MG63 (cell line): ENCODE data around the gene DYRK1B. TPM values are rescaled to one million over a fixed set of nuclear protein-coding genes. Genes with fewer than 3 reads are reported as not detected.
"Not testable (repeated sequence)": the region's sequence is repeated elsewhere in the genome, so short reads cannot be mapped to it uniquely, and the experiment has no call there.

Source experiments
- DNase-seq: peaks from one replicate; pipeline ENCODE4 v3.0.0-alpha.2; 2020
- H3K27me3 ChIP-seq: fragments of 250-450 bp; sonication (Bioruptor Pico); 2 replicates; pipeline ENCODE4 v1.5.1; 2020; ENCODE audit warnings: mild to moderate bottlenecking, moderate library complexity
- H3K36me3 ChIP-seq: fragments of 250-450 bp; sonication (Bioruptor Pico); 2 replicates; pipeline ENCODE4 v1.5.1; 2020; ENCODE audit warnings: mild to moderate bottlenecking, moderate library complexity
- H3K4me3 ChIP-seq: fragments of 250-450 bp; sonication (Bioruptor Pico); 2 replicates; pipeline ENCODE4 v1.5.1; 2020; ENCODE audit warnings: mild to moderate bottlenecking, moderate library complexity
- H3K9me3 ChIP-seq: fragments of 250-450 bp; sonication (Bioruptor Pico); 2 replicates; pipeline ENCODE4 v1.5.1; 2020; ENCODE audit warnings: mild to moderate bottlenecking, moderate library complexity
- total RNA-seq: library from RNA; depleted of rRNA; stranded (reverse); fragments of >200 nt; shearing (Covaris generic); gene quantifications from 2 replicates; pipeline ENCODE4 v1.2.3, GENCODE V29; 2014; ENCODE audit warnings: low replicate concordance; rRNA removed

DYRK1B gene
- total RNA-seq, result 0.30 and 0.81 TPM in 2 replicates

DNA sequence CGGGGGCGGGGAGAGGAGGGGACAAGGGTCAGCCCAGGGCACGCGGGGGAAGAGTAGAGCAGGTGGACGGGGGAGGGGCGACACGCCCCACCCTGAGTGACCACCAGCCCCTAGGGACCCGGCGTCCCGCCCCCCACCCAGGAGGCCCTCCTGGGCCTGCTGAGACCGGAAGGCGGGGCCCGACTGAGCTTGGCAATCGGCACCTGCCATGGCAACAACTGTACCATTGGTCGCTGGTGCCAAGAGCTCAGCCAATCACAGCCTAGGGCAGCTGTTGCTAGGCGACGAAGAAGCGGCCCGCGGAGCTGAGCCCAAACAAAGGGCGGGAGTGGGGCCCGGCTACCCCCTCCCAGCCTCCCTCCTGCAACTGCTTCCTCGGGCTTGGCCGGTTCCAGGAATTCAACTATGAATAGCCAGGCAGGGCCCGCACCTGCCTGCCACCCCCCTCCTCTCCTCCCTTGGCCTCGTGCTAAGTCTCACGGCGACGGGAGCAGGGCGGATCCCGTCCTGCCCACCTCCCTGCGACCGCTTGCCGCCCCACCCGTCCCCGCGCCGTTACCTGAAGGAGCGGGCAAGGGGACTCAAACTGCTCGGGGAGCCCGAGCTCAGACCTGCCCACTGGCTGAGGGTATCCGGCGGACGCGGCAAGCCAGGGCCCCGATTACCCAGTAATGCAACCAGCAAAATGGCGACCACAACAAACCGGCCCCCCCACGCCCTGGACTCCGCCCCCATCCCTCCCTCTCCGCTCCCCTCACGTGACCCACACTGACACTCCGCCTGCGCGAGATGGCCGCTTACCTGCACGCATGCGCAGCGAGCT is at the start of gene DYRK1B:
TSS of gene DYRK1B (minus strand) at position 699 of the 823 bp plus-strand sequence. CDS start 2,295 bp downstream, outside the sequence.
- DNase-seq, result peak; percentile 31
- Histone ChIP-seq H3K9me3 (no peaks in the 10 kb centered on the region), H3K4me3 (no peak within 1 kb of the TSS), H3K36me3 (peaks cover 89% of the 10 kb centered on the region), H3K27me3 (no peaks in the 10 kb centered on the region)

DNA sequence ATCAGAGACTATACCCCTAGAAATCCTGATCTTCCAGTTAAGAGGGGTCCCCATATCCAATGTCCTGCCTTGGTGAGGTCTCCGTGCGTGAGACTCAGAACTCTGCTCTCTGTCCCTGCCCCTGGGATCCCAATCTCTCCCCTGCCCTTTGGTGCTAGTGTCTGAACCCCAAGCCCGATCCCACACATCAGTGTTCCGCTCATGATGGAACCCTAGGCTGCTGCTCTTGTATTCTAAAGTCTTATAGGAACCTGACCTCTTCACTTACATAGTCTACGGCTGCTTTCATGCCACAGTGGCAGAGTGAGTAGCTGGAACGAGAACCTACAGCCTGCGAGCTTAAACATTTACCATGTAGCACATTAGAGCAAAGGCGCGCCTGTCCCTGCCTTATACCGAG is 48.7 kb upstream of the DYRK1B start:
- not testable (repeated sequence) for DNase-seq, H3K27me3 ChIP-seq, H3K9me3 ChIP-seq, H3K4me3 ChIP-seq, H3K36me3 ChIP-seq

DNA sequence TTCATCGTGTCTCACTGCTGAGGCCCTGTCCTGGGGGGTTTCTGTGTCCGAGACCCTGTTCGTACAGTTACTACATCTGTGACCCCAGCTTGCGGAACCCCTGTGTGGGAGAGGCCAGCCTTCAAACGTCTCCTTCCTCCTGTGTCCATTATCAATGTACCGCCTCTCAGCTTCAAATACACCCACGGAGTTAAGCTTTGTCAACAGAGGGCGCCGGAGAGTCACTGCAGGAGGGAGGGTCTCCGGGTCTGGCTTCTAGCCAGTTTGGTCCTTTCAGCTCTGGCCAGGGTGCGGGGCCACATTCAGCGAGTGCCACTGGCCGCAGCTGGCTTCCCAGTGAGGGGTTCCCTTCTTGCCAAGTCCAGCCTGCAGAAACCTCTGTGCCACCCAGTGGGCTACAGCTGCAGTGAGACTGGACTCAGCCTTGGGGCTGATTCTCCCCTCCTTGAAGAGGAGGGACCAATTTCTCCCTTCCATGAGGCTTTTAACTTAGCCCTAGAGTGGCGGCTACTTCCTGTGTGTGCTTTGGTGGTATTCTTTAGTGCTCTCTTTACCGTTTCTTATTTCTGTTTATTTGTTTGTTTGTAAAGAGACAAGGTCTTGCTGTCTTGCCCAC is 47.6 kb upstream of the DYRK1B start:
- not testable (repeated sequence) for DNase-seq

DNA sequence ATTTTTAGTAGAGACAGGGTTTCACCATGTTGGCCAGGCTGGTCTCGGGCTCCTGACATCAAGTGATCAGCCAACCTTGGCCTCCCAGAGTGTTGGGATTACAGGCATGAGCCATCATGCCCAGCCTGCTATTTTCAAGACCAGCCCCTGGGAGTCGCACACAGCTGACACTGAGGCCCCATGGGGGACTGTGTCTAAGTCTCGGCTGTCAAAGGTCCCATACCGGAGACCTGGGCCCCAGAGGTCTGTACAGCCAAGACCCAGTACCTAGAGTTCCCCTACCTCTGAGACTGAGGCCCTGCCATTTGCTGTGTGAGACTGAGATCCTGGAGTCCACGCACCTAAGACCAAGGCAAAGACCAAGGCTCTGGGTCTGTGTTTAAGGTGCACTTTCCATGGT is 46.3 kb upstream of the DYRK1B start:
- H3K9me3 ChIP-seq, DNase-seq, H3K36me3 ChIP-seq, H3K27me3 ChIP-seq, H3K4me3 ChIP-seq: not testable (repeated sequence)

More for the DNA sequence above, 47.6 kb upstream of the DYRK1B start:
- H3K27me3 ChIP-seq, H3K36me3 ChIP-seq, H3K4me3 ChIP-seq, H3K9me3 ChIP-seq: not testable (repeated sequence)

DNA sequence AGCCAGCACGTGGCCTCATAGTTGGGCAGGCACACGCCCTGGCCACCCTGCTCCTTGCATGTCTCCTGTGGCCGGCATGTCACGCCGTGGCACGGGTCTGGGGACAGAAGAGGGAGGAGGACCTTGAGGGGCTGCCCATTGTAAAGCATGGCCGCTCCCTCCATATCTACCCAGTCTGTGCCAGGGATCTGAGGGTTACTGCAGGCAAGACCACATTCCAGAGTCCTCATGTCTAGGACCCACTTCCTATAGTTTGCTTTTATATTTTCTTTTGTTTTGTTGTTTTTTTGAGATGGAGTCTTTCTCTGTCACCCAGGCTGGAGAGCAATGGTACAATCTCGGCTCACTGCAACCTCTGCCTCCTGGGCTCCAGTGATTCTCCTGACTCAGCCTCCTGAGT is 45.8 kb upstream of the DYRK1B start:
- H3K27me3 ChIP-seq, DNase-seq, H3K36me3 ChIP-seq, H3K9me3 ChIP-seq, H3K4me3 ChIP-seq: not testable (repeated sequence)

DNA sequence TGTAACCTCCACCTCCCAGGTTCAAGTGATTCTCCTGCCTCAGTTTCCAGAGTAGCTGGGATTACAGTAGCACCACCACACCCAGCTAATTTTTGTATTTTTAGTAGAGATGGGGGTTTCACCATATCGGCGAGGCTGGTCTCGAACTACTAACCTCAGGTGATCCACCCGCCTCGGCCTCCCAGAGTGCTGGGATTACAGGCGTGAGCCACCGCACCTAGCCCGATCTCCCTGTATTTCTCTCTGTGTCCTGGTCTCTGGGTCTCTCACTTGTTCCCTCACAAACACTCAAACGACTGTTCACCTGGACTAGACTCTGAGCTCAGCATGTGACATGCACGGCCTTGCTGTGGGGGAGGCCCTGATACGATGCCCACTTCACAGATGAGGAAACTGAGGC is 44.9 kb upstream of the DYRK1B start:
- H3K4me3 ChIP-seq, H3K9me3 ChIP-seq, H3K27me3 ChIP-seq, H3K36me3 ChIP-seq, DNase-seq: not testable (repeated sequence)

DNA sequence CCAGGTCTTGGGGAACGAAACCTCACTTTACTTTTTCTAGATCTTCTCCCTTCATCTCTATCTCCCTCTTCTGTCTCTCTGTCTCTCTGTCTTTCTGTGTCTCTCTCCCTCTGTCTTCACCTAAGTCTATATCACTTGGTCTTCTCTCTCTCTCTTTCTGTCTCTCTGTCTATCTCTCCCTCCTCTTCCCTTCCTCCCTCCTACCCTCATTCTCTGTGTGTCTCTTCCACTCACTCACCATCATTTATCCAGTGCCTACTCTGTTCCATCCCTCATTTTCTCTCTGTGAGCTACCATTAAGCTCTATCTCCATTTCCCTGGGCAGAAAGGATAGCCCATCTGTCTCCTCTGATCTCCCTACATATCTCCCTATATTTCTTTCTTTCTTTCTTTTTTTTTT is 44.4 kb upstream of the DYRK1B start:
- Histone ChIP-seq H3K36me3 (no peaks in the 10 kb centered on the region), H3K9me3 (no peaks in the 10 kb centered on the region), H3K4me3 (no peak overlapping the region), H3K27me3 (no peaks in the 10 kb centered on the region)
- DNase-seq, result no peak

DNA sequence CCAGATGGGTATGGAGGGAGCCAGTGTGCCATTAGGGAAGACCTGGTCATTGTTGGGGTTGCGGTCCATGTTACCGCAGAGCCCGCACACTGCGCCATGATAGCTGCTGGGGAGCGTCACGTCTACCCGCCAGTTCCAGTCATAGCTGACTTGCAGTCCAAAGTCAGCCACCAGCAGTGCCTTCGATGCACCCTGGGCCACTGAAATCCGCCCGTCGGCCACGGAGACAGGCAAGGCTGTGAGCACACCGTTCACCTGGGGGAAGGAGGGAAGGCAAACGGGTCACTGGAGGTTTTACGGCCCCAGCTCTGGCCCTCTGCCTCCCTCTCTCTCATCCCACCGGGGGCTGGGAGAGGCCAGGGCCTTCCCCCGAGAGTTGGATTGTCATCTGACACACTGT is 44.0 kb upstream of the DYRK1B start:
- not testable (repeated sequence) for DNase-seq, H3K9me3 ChIP-seq, H3K36me3 ChIP-seq, H3K4me3 ChIP-seq, H3K27me3 ChIP-seq

DNA sequence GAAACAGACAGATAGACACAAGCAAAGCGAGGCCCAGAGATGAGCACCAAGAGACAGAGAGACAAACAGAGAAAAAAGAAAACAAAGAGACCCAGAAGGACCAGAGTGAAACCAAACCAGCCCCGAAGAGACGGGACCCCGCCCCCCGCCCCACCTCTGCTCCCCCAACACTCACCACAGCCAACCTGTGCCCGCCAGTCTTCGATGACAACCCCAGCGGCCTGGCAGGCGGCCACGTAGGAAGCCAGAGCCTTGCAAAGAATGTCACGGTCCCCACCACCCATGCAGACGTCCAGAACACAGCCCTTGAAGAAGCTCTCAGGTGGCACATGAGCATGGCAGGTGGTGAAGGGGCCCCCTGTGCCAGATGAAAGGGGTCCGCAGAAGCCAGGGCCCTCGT is 43.5 kb upstream of the DYRK1B start:
- H3K9me3 ChIP-seq, H3K27me3 ChIP-seq, H3K36me3 ChIP-seq, H3K4me3 ChIP-seq, DNase-seq: not testable (repeated sequence)

DNA sequence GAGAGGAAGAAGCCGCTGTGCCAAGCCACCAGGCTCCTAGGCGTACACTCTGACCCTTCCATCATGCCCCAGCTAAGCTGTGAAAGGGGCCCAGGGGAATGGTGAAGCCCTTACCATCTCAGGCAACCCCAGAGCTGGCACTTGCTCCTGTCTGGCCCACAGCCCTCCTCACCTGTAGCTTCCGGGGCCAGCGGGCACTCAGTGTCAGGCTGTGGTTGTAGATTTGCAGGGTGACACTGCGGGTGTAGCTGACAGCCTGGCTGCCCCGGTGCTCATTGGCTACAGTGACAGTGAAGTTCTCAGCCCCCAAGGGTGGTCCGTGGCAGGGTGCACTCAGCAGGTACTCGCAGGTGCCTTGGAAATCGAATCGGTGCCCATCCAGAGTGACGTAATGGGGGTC is 42.5 kb upstream of the DYRK1B start:
- not testable (repeated sequence) for DNase-seq, H3K27me3 ChIP-seq, H3K36me3 ChIP-seq, H3K4me3 ChIP-seq, H3K9me3 ChIP-seq

DNA sequence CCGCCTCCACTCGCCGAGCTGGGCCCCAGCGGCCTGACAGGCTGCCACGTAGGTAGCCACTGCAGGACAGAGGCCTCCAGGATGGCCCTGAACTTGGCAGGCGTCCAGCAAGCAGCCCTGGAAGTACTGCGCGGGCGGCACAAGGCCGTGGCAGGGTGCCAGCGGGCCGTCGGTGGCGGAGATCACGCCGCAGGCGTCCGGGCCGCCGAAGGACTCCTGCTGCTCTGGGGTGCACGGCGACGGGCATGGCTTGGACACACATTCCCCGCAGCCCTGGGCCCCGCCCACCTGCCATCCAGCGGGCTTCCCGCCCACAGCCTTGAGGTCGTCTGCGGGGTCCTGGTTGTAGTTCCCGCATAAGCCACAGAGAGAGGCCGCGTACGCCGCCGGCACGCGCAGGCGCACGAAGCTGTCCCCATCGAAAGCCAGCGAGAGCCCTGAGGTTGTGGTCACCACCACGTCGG is 41.5 kb upstream of the DYRK1B start:
- not testable (repeated sequence) for H3K9me3 ChIP-seq, DNase-seq, H3K27me3 ChIP-seq, H3K36me3 ChIP-seq, H3K4me3 ChIP-seq

DNA sequence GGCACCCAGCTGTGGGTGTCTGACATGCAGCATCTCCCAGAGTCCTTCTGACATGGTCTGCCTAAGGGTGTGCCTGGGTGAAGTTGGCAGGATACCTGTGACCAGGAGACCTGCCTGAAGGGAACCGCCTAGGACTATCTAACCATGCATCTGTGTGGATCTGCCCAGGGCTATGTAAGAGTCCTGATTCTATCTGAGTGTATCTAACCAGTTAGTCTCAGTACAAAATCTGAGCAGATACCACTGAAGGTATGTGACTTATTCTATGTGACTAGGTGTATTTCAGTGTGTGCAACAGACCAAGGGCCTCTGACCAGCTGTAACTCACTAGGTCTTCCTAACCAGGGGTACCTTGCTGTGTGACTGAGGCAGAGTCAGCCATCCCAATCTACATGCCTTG is 40.4 kb upstream of the DYRK1B start:
- Histone ChIP-seq H3K9me3 (no peaks in the 10 kb centered on the region), H3K27me3 (no peaks in the 10 kb centered on the region), H3K36me3 (no peaks in the 10 kb centered on the region), H3K4me3 (no peak overlapping the region)
- no peak for DNase-seq

DNA sequence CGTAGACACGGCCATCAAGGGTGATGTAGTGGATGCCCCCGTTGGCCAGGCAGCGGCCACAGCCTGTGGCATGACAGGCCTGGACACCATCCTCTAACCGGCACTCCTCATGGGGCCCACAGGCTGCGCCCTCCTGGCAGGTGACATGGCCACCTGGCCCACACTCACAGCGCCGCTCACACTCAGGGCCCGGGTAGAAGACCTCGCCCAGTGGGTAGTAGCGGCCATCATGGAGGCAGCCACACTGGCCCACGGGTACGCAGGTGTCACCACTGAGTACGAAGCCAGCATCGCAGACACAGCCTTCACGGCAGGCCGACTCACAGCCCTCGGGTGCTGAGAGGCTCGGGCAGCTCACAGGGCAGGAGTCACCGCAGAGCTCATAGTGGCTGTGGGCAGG is 39.4 kb upstream of the DYRK1B start:
- Histone ChIP-seq H3K9me3 (no peaks in the 10 kb centered on the region), H3K36me3 (no peaks in the 10 kb centered on the region), H3K4me3 (no peak overlapping the region), H3K27me3 (no peaks in the 10 kb centered on the region)
- DNase-seq, result no peak

DNA sequence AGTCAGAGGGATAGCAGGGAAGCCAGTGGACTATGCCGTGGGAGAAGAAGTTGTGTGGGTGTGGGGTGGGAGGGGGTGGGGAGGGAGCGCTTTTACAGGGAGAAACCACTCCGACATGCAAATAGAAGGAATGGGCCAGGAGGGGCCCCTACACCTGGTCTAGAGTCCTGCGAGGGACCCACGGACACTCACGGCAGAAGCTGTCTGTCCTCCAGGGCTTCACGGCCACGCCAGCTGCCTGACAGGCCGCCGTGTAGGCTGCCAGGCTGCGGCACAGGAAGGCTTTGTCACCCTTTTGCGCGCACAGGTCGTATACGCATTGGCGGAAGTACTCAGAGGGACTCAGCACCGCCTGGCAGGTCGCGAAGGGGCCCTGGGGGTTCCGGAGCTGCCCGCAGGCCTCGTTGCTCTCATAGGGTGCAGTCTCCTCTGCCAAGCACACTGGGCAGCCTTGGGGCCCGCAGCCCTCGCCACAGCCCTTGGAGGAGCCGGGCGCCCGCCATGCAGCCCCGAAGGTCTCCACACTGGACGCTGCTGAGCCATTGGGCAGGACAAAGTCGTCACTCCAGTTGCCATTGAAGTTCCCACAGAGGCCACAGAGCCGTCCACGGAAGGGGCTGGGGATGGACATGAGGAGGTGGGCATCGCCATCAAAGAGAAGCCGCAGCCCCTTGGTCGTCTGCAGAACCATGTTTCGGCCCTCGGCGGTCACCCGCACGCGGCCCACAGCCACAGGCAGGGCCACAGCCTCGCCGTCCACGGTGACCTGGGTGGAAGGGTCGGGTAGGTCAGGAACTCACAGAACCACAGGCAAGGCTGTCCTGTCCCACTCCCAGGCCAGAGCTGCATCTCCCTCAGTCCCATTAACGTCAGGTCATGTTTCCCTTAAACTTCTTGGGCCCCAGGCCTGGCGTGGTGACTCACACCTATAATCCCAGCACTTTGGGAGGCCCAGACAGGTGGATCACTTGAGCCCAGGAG is 38.2 kb upstream of the DYRK1B start:
- DNase-seq, result no peak
- Histone ChIP-seq H3K36me3 (no peaks in the 10 kb centered on the region), H3K4me3 (no peak overlapping the region), H3K27me3 (no peaks in the 10 kb centered on the region), H3K9me3 (no peaks in the 10 kb centered on the region)

DNA sequence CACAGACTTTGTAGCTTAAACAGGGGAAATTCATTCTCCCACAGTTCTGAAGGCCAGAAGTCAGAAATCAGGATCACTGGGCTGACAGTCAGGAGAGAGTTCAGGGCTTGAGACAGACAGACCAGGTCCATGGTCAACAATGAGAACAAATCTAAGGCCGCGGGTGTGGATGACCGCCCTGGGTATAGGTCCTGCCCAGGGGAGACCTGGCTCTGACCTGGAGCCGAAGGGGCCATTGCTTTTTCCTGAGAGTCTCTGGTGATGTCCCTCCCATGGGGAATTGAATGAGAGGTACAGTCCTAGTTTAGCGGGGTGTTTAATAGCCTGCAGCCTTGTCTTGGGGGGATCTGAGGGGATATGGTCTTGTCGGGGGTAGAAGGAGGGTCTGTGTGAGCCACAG is 37.4 kb upstream of the DYRK1B start:
- H3K4me3 ChIP-seq, result no peak overlapping the region
- H3K36me3 ChIP-seq, result no peaks in the 10 kb centered on the region
- DNase-seq, result no peak
- no peaks in the 10 kb centered on the region for H3K27me3 ChIP-seq
- no peaks in the 10 kb centered on the region for H3K9me3 ChIP-seq

DNA sequence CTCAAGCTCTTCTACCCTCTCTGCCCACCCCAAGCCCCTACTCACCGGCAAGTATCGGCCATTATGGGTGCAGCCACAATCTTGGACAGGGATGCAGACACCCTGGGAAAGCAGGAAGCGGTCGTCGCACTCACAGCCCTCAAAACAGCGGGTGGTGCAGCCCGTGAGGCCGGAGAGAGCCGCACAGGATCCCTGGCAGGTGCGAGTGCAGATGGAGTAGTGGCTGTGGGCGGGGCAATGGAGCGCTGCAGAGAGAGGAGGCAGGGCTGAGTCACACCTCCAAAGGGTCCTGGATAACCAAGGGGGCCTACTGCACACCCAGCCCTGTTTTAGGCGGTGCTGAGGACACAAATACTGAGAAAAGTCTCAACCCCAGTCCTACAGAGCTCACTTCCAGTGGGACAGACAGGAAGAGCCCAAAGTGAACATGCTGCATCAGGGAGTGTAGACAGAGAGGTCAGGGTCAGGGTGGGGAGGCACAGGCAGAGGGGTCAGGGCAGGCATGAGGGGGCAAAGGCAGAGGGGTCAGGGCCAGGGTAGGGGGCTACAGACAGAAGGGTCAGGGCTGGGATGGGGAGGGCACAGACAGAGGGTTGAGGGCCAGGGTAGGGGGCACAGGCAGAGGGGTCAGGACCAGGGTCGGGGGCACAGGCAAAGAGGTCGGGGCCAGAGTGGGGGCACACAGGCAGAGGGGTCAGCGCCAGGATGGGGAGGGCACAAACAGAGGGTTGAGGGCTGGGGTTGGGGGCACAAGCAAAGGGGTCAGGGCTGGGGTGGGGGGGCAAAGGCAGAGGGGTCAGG is 36.4 kb upstream of the DYRK1B start:
- no peak for DNase-seq
- no peak overlapping the region for H3K4me3 ChIP-seq
- no peaks in the 10 kb centered on the region for H3K27me3 ChIP-seq
- no peaks in the 10 kb centered on the region for H3K36me3 ChIP-seq
- no peaks in the 10 kb centered on the region for H3K9me3 ChIP-seq
